Peyer's patch (tissue), 4 donors: ENCODE measurements around the gene GABBR2.

Source experiments
- POLR2A ChIP-seq, 2 donors: fragments of 450-650 bp; IDR thresholded peaks; one replicate each; pipeline ENCODE4 v1.5.1; 2017; ENCODE audit warnings: antibody characterized with exemption in 2 of 2, mild to moderate bottlenecking in 2 of 2, moderate library complexity in 2 of 2
- TF ChIP-seq, protein P1 (sequence below), 6 experiments: fragments of 450-650 bp in 4 of 6; fragments of 200-600 bp in 2 of 6; sonication (generic) in 1 of 6; IDR thresholded peaks; one replicate each; pipeline ENCODE4 v1.5.1; 2017 to 2019; ENCODE audit warnings: antibody characterized with exemption in 6 of 6, mild to moderate bottlenecking in 3 of 6, moderate library complexity in 1 of 6

- TF ChIP-seq POLR2A (IDR thresholded peaks at IDR 0.05) = no peak
- TF ChIP-seq, protein P1, sequence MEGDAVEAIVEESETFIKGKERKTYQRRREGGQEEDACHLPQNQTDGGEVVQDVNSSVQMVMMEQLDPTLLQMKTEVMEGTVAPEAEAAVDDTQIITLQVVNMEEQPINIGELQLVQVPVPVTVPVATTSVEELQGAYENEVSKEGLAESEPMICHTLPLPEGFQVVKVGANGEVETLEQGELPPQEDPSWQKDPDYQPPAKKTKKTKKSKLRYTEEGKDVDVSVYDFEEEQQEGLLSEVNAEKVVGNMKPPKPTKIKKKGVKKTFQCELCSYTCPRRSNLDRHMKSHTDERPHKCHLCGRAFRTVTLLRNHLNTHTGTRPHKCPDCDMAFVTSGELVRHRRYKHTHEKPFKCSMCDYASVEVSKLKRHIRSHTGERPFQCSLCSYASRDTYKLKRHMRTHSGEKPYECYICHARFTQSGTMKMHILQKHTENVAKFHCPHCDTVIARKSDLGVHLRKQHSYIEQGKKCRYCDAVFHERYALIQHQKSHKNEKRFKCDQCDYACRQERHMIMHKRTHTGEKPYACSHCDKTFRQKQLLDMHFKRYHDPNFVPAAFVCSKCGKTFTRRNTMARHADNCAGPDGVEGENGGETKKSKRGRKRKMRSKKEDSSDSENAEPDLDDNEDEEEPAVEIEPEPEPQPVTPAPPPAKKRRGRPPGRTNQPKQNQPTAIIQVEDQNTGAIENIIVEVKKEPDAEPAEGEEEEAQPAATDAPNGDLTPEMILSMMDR (IDR thresholded peaks at IDR 0.05) = no peak
Measured at GRCh38 chr9:98345011-98345410, 363.7 kb downstream of the GABBR2 start.
